ENCODE data around the gene OR2T29.
"Not testable (repeated sequence)": the region's sequence is repeated elsewhere in the genome, so short reads cannot be mapped to it uniquely, and the experiment has no call there.

Gene OR2T29

DNA sequence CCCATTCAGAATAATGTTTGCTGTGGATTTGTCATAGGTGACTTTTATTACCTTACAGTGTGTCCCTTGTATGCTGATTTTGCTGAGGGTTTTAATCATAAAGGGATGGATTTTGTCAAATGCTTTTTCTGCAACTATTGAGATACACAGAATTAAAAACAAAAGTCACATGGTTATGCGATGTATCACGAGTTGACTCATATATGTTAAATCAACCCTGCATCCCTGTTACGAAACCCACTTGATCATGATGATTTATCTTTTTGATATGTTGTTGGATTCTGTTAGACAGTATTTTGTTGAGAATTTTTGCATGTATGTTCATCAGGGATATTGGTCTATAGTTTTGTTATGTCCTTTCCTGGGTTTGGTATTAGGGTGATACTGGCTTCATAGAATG is 22.7 kb upstream of the OR2T29 start:
- Histone ChIP-seq H3K4me2 (ENCODE audit: low read length) (no peak overlapping the region), H3K4me1 (ENCODE audit: control insufficient read depth, low read length) (no peaks in the 10 kb centered on the region), H3F3A (ENCODE audit: control insufficient read depth, insufficient read depth) (no peaks in the 10 kb centered on the region), H3K9me3 (ENCODE audit: control insufficient read depth, insufficient read depth, low read length) (no peaks in the 10 kb centered on the region), H3K27ac (ENCODE audit: low read depth, low read length) (no peak overlapping the region), H3K36me3 (ENCODE audit: control insufficient read depth, low read length) (no peaks in the 10 kb centered on the region), H3K27me3 (ENCODE audit: control insufficient read depth, low read length) (no peaks in the 10 kb centered on the region), H3K4me3 (ENCODE audit: low read length) (no peak overlapping the region), H3K9me2 (replicated peaks; ENCODE audit: control insufficient read depth, low read length) (no peaks in the 10 kb centered on the region), H4K20me1 (ENCODE audit: control insufficient read depth, insufficient read depth, low read depth, low read length) (no peaks in the 10 kb centered on the region), H3K79me2 (ENCODE audit: control insufficient read depth, low read length) (no peaks in the 10 kb centered on the region)
- TF ChIP-seq, protein P1, sequence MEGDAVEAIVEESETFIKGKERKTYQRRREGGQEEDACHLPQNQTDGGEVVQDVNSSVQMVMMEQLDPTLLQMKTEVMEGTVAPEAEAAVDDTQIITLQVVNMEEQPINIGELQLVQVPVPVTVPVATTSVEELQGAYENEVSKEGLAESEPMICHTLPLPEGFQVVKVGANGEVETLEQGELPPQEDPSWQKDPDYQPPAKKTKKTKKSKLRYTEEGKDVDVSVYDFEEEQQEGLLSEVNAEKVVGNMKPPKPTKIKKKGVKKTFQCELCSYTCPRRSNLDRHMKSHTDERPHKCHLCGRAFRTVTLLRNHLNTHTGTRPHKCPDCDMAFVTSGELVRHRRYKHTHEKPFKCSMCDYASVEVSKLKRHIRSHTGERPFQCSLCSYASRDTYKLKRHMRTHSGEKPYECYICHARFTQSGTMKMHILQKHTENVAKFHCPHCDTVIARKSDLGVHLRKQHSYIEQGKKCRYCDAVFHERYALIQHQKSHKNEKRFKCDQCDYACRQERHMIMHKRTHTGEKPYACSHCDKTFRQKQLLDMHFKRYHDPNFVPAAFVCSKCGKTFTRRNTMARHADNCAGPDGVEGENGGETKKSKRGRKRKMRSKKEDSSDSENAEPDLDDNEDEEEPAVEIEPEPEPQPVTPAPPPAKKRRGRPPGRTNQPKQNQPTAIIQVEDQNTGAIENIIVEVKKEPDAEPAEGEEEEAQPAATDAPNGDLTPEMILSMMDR (IDR thresholded peaks at IDR 0.05; ENCODE audit: low read depth, low read length, poor library complexity, severe bottlenecking): no peak
- TF ChIP-seq EZH2phosphoT487 (IDR thresholded peaks at IDR 0.05; ENCODE audit: borderline replicate concordance, low read length): no peak

DNA sequence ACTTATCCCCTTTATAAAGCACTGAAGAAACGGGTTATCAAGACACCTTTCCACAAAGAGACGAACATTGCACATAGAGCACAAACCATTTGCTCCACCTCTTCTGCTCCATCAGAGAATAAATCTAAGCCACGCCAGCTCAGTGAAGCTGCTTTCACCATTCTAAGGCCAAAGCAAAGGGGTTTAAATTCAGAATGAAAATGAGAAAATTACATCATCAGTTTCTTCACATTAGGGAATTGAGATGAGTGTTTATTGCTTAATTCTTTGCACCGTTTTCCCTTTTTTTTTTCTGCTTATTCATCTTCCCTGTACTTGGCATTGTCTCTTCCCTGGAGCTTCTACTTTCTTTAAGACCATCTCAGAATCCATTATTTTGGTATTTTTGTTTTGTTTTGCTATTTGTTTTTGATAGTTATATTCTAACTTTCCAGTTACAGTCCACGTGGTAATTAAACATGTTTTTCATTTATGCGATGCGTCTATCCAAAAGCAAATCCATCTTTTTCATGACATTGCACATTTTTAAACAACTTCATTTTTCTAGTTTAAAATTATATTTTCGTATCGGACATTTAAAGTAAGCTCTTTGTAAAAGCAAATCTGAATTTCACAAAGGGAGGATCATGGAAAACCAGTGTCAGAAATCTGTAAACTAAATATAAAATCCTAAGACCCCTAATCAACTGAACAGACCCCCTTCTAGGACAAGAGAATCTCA is 13.8 kb upstream of the OR2T29 start:
- Histone ChIP-seq H3K4me1 (ENCODE audit: control insufficient read depth, low read length) (no peaks in the 10 kb centered on the region), H3F3A (ENCODE audit: control insufficient read depth, insufficient read depth) (no peaks in the 10 kb centered on the region), H3K79me2 (ENCODE audit: control insufficient read depth, low read length) (no peaks in the 10 kb centered on the region), H3K36me3 (ENCODE audit: control insufficient read depth, low read length) (no peaks in the 10 kb centered on the region), H3K27me3 (ENCODE audit: control insufficient read depth, low read length) (no peaks in the 10 kb centered on the region), H3K27ac (ENCODE audit: low read depth, low read length) (no peak overlapping the region), H3K4me2 (ENCODE audit: low read length) (no peak overlapping the region), H3K9me2 (replicated peaks; ENCODE audit: control insufficient read depth, low read length) (no peaks in the 10 kb centered on the region), H3K4me3 (ENCODE audit: low read length) (no peak overlapping the region), H4K20me1 (ENCODE audit: control insufficient read depth, insufficient read depth, low read depth, low read length) (no peaks in the 10 kb centered on the region), H3K9me3 (ENCODE audit: control insufficient read depth, insufficient read depth, low read length) (no peaks in the 10 kb centered on the region)
- TF ChIP-seq EZH2phosphoT487 (IDR thresholded peaks at IDR 0.05; ENCODE audit: borderline replicate concordance, low read length): no peak
- TF ChIP-seq, protein P1 (IDR thresholded peaks at IDR 0.05; ENCODE audit: low read depth, low read length, poor library complexity, severe bottlenecking): no peak

DNA sequence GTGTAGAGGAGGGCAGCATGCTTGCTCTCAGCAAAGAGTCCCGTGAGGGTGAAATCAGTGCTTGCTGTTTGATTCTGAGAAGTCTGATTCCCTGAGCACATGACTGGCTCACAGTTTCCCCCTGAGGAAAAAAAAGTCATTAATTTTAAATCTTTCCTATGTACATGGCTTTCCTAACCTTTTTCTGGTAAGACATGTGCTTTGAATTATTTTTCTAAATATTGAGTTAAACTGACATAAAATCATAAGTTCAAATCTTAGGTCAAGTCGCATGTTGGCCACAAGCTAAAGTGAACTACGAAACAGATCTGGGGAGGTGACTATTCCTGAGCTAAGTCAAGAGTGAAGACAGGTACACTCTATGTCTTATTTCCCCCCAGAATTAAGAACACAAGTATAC is 12.1 kb upstream of the OR2T29 start, which contains the start of gene OR2T34:
Gene OR2T34 (minus strand): TSS at position 101 of the 400 bp plus-strand sequence. CDS start 0 bp downstream, at position 101.
- H3K4me1 ChIP-seq (ENCODE audit: control insufficient read depth, low read length); H3K27ac ChIP-seq (ENCODE audit: low read depth, low read length); H3K27me3 ChIP-seq (ENCODE audit: control insufficient read depth, low read length); H3K9me2 ChIP-seq (replicated peaks; ENCODE audit: control insufficient read depth, low read length); H3K36me3 ChIP-seq (ENCODE audit: control insufficient read depth, low read length); H3F3A ChIP-seq (ENCODE audit: control insufficient read depth, insufficient read depth); H3K4me2 ChIP-seq (ENCODE audit: low read length); H3K9me3 ChIP-seq (ENCODE audit: control insufficient read depth, insufficient read depth, low read length); H3K79me2 ChIP-seq (ENCODE audit: control insufficient read depth, low read length); H4K20me1 ChIP-seq (ENCODE audit: control insufficient read depth, insufficient read depth, low read depth, low read length); H3K4me3 ChIP-seq (ENCODE audit: low read length): not testable (repeated sequence)

DNA sequence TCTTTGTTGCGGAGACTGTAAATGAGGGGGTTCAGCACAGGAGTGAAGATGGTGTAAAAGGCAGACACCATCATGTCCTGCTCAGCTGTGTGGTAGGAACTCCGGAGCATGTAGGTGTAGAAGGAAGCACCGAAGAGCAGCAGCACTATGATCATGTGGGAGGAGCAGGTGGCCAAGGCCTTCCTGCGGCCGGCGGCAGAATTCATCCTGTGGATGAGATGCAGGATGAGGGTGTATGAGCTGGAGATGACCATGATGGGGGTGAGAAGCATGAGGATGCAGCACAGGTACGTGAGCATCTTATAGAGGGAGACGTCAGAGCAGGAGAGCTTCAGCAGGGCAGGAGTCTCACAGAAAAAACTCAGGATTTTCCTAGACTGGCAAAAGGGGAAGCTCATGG is 11.3 kb upstream of the OR2T29 start:
- not testable (repeated sequence) for H3F3A ChIP-seq (ENCODE audit: control insufficient read depth, insufficient read depth); H4K20me1 ChIP-seq (ENCODE audit: control insufficient read depth, insufficient read depth, low read depth, low read length); H3K9me2 ChIP-seq (replicated peaks; ENCODE audit: control insufficient read depth, low read length); H3K79me2 ChIP-seq (ENCODE audit: control insufficient read depth, low read length); H3K4me3 ChIP-seq (ENCODE audit: low read length); H3K27ac ChIP-seq (ENCODE audit: low read depth, low read length); H3K36me3 ChIP-seq (ENCODE audit: control insufficient read depth, low read length); H3K9me3 ChIP-seq (ENCODE audit: control insufficient read depth, insufficient read depth, low read length); H3K27me3 ChIP-seq (ENCODE audit: control insufficient read depth, low read length); H3K4me1 ChIP-seq (ENCODE audit: control insufficient read depth, low read length); H3K4me2 ChIP-seq (ENCODE audit: low read length)

DNA sequence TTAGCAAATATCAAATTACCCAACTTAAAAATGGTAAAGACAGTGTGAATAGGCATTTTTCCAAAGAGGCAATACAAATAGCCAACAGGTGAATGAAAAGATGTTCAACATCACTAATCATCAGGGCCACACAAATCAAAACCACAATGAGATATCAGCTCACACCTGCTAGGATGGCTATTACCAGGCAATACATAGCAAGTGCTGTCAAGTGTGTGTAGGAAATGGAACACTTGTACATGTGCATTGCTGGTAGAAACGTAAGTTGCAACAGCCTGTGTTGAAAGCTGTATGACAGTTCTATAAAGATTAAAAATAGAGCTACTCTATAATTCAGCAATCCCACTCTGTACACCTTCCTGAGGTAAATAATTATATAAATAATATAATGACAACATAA is 9.5 kb upstream of the OR2T29 start:
- H3F3A ChIP-seq (ENCODE audit: control insufficient read depth, insufficient read depth); H3K9me3 ChIP-seq (ENCODE audit: control insufficient read depth, insufficient read depth, low read length); H3K27me3 ChIP-seq (ENCODE audit: control insufficient read depth, low read length); H3K36me3 ChIP-seq (ENCODE audit: control insufficient read depth, low read length); H3K79me2 ChIP-seq (ENCODE audit: control insufficient read depth, low read length); H3K9me2 ChIP-seq (replicated peaks; ENCODE audit: control insufficient read depth, low read length); H3K4me3 ChIP-seq (ENCODE audit: low read length); H4K20me1 ChIP-seq (ENCODE audit: control insufficient read depth, insufficient read depth, low read depth, low read length); H3K27ac ChIP-seq (ENCODE audit: low read depth, low read length); H3K4me2 ChIP-seq (ENCODE audit: low read length); H3K4me1 ChIP-seq (ENCODE audit: control insufficient read depth, low read length): not testable (repeated sequence)

DNA sequence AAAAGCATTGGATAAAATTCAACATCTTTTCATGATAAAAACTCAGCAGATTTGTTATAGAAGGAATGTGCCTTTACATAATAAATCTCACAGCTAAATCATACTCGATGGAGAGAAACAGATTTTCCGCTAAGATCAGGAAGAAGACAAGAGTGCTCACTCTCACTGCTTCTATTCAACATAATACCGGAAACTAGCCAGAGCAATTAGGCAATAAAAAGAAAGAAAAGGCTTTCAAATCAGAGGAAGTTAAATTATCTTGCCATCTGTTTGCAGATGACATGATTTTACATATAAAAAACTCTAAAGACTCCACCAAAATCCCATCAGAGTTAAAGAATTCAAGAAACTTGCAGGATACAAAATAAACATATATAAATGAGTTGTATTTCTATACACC is 8.2 kb upstream of the OR2T29 start:
- H3K4me3 ChIP-seq (ENCODE audit: low read length); H3K36me3 ChIP-seq (ENCODE audit: control insufficient read depth, low read length); H3K79me2 ChIP-seq (ENCODE audit: control insufficient read depth, low read length); H3F3A ChIP-seq (ENCODE audit: control insufficient read depth, insufficient read depth); H4K20me1 ChIP-seq (ENCODE audit: control insufficient read depth, insufficient read depth, low read depth, low read length); H3K27me3 ChIP-seq (ENCODE audit: control insufficient read depth, low read length); H3K9me2 ChIP-seq (replicated peaks; ENCODE audit: control insufficient read depth, low read length); H3K27ac ChIP-seq (ENCODE audit: low read depth, low read length); H3K9me3 ChIP-seq (ENCODE audit: control insufficient read depth, insufficient read depth, low read length); H3K4me1 ChIP-seq (ENCODE audit: control insufficient read depth, low read length); H3K4me2 ChIP-seq (ENCODE audit: low read length): not testable (repeated sequence)
